Measurements from ENCODE around the gene DPYD.

Gene DPYD

GRCh38 chr1:97105531-97105930 is 815.3 kb downstream of the DPYD start:
- Histone ChIP-seq H2AFZ (ENCODE audit: low read depth) (no peak overlapping the region), H3K36me3 (ENCODE audit: insufficient read depth) (no peaks in the 10 kb centered on the region), H3K79me2 (ENCODE audit: insufficient read depth, low read depth) (no peaks in the 10 kb centered on the region), H3K4me2 (no peak overlapping the region), H3K4me3 (IDR thresholded peaks at IDR 0.05; ENCODE audit: insufficient read depth, low read depth, low read length) (no peak overlapping the region), H4K20me1 (ENCODE audit: insufficient read depth) (no peaks in the 10 kb centered on the region), H3K9ac (no peak overlapping the region), H3K4me1 (ENCODE audit: low read depth, poor library complexity, severe bottlenecking) (no peaks in the 10 kb centered on the region), H3K27me3 (ENCODE audit: insufficient read depth, low read depth) (no peaks in the 10 kb centered on the region), H3K27ac (no peak overlapping the region)
- no peak for TF ChIP-seq CTCF (conservative IDR thresholded peaks at IDR 0.05; ENCODE audit: low read depth, low read length)

- Histone ChIP-seq H3K36me3 (ENCODE audit: insufficient read depth) (no peaks in the 10 kb centered on the region), H3K27me3 (ENCODE audit: insufficient read depth, low read depth) (no peaks in the 10 kb centered on the region), H3K9ac (no peak overlapping the region), H3K79me2 (ENCODE audit: insufficient read depth, low read depth) (no peaks in the 10 kb centered on the region), H3K4me2 (no peak overlapping the region), H3K27ac (no peak overlapping the region), H3K4me1 (ENCODE audit: low read depth, poor library complexity, severe bottlenecking) (no peaks in the 10 kb centered on the region), H4K20me1 (ENCODE audit: insufficient read depth) (no peaks in the 10 kb centered on the region), H3K4me3 (IDR thresholded peaks at IDR 0.05; ENCODE audit: insufficient read depth, low read depth, low read length) (no peak overlapping the region), H2AFZ (ENCODE audit: low read depth) (no peak overlapping the region)
- TF ChIP-seq CTCF (conservative IDR thresholded peaks at IDR 0.05; ENCODE audit: low read depth, low read length), result no peak
These were observed 819.3 kb downstream of the DPYD start for GRCh38 chr1:97101509-97101908.

GRCh38 chr1:97097404-97097925 is 823.4 kb downstream of the DPYD start:
- Histone ChIP-seq H2AFZ (ENCODE audit: low read depth) (no peak overlapping the region), H3K79me2 (ENCODE audit: insufficient read depth, low read depth) (no peaks in the 10 kb centered on the region), H3K27me3 (ENCODE audit: insufficient read depth, low read depth) (no peaks in the 10 kb centered on the region), H3K4me2 (no peak overlapping the region), H3K4me1 (ENCODE audit: low read depth, poor library complexity, severe bottlenecking) (no peaks in the 10 kb centered on the region), H3K36me3 (ENCODE audit: insufficient read depth) (no peaks in the 10 kb centered on the region), H4K20me1 (ENCODE audit: insufficient read depth) (no peaks in the 10 kb centered on the region), H3K27ac (no peak overlapping the region), H3K9ac (no peak overlapping the region), H3K4me3 (IDR thresholded peaks at IDR 0.05; ENCODE audit: insufficient read depth, low read depth, low read length) (no peak overlapping the region)
- TF ChIP-seq CTCF (conservative IDR thresholded peaks at IDR 0.05; ENCODE audit: low read depth, low read length), result no peak

- Histone ChIP-seq H3K27ac (no peak overlapping the region), H3K36me3 (ENCODE audit: insufficient read depth) (no peaks in the 10 kb centered on the region), H3K79me2 (ENCODE audit: insufficient read depth, low read depth) (no peaks in the 10 kb centered on the region), H3K4me2 (no peak overlapping the region), H2AFZ (ENCODE audit: low read depth) (no peak overlapping the region), H4K20me1 (ENCODE audit: insufficient read depth) (no peaks in the 10 kb centered on the region), H3K4me1 (ENCODE audit: low read depth, poor library complexity, severe bottlenecking) (no peaks in the 10 kb centered on the region), H3K9ac (no peak overlapping the region), H3K27me3 (ENCODE audit: insufficient read depth, low read depth) (no peaks in the 10 kb centered on the region), H3K4me3 (IDR thresholded peaks at IDR 0.05; ENCODE audit: insufficient read depth, low read depth, low read length) (no peak overlapping the region)
- no peak for TF ChIP-seq CTCF (conservative IDR thresholded peaks at IDR 0.05; ENCODE audit: low read depth, low read length)
These were observed 825.1 kb downstream of the DPYD start for GRCh38 chr1:97095764-97096163.
